BLaER1 (cell line): ENCODE results near the gene KCNH3.

ENCODE experiments used
- H3K27ac ChIP-seq: shearing (Covaris generic); formaldehyde crosslinking; 2 replicates; pipeline ENCODE4 v1.8.1; 2022
- H3K27me3 ChIP-seq: shearing (Covaris generic); formaldehyde crosslinking; 2 replicates; pipeline ENCODE4 v1.8.1; 2022
- H3K36me3 ChIP-seq: shearing (Covaris generic); formaldehyde crosslinking; 2 replicates; pipeline ENCODE4 v1.8.1; 2022
- H3K4me1 ChIP-seq: shearing (Covaris generic); formaldehyde crosslinking; 2 replicates; pipeline ENCODE4 v1.8.1; 2022
- H3K4me2 ChIP-seq: shearing (Covaris generic); formaldehyde crosslinking; 2 replicates; pipeline ENCODE4 v1.8.1; 2022
- H3K4me3 ChIP-seq: shearing (Covaris generic); formaldehyde crosslinking; 2 replicates; pipeline ENCODE4 v1.8.1; 2022
- H3K9ac ChIP-seq: shearing (Covaris generic); formaldehyde crosslinking; 2 replicates; pipeline ENCODE4 v1.8.1; 2022
- H3K9me3 ChIP-seq: shearing (Covaris generic); formaldehyde crosslinking; 2 replicates; pipeline ENCODE4 v1.8.1; 2022
- H4K20me1 ChIP-seq: shearing (Covaris generic); formaldehyde crosslinking; 2 replicates; pipeline ENCODE4 v1.8.1; 2022
- Cebpa-rat ChIP-seq: shearing (Covaris generic); IDR thresholded peaks from 2 replicates; pipeline ENCODE4 v1.8.1; 2022

KCNH3 gene

GRCh38 chr12:49557917-49558215, 19.0 kb downstream of the KCNH3 start:
- Histone ChIP-seq H3K27me3 (no peaks in the 10 kb centered on the region), H3K4me2 (no peak overlapping the region), H3K4me3 (no peak overlapping the region), H3K4me1 (peaks cover 24% of the 10 kb centered on the region), H3K9me3 (no peaks in the 10 kb centered on the region), H3K9ac (no peak overlapping the region), H3K36me3 (peaks cover 74% of the 10 kb centered on the region), H4K20me1 (no peaks in the 10 kb centered on the region), H3K27ac (no peak overlapping the region)
- TF ChIP-seq Cebpa-rat = no peak

GRCh38 chr12:49558526-49558925, 19.7 kb downstream of the KCNH3 start:
- Histone ChIP-seq H3K36me3 (peaks cover 81% of the 10 kb centered on the region), H3K4me3 (no peak overlapping the region), H4K20me1 (no peaks in the 10 kb centered on the region), H3K4me2 (no peak overlapping the region), H3K27me3 (no peaks in the 10 kb centered on the region), H3K4me1 (peaks cover 29% of the 10 kb centered on the region), H3K9ac (no peak overlapping the region), H3K9me3 (no peaks in the 10 kb centered on the region), H3K27ac (no peak overlapping the region)
- TF ChIP-seq Cebpa-rat = no peak

GRCh38 chr12:49559011-49559675, 20.3 kb downstream of the KCNH3 start:
- no peaks in the 10 kb centered on the region for H3K9me3 ChIP-seq
- no peak overlapping the region for H3K9ac ChIP-seq
- TF ChIP-seq Cebpa-rat = no peak
- peaks cover 28% of the 10 kb centered on the region for H3K4me1 ChIP-seq
- no peak overlapping the region for H3K4me3 ChIP-seq
- H3K36me3 ChIP-seq = peaks cover 87% of the 10 kb centered on the region
- no peaks in the 10 kb centered on the region for H4K20me1 ChIP-seq
- no peaks in the 10 kb centered on the region for H3K27me3 ChIP-seq
- no peak overlapping the region for H3K27ac ChIP-seq
- H3K4me2 ChIP-seq = no peak overlapping the region

GRCh38 chr12:49560695-49561094, 21.9 kb downstream of the KCNH3 start:
- Histone ChIP-seq H3K4me3 (no peak overlapping the region), H3K27ac (no peak overlapping the region), H3K36me3 (peaks cover 100% of the 10 kb centered on the region), H4K20me1 (0 out of 2 replicates have a peak, but pooled peaks cover 12% of the 10 kb centered on the region), H3K27me3 (no peaks in the 10 kb centered on the region), H3K9ac (no peak overlapping the region), H3K4me2 (no peak overlapping the region), H3K4me1 (peaks cover 40% of the 10 kb centered on the region), H3K9me3 (no peaks in the 10 kb centered on the region)
- no peak for TF ChIP-seq Cebpa-rat

- 0 out of 2 replicates have a peak overlapping the region, but pooled peaks have one; percentile 37 for H3K27ac ChIP-seq
- peak overlapping the region; percentile 55 for H3K4me2 ChIP-seq
- H3K36me3 ChIP-seq = peaks cover 87% of the 10 kb centered on the region
- H3K4me3 ChIP-seq = no peak overlapping the region
- H3K9me3 ChIP-seq = no peaks in the 10 kb centered on the region
- peaks cover 55% of the 10 kb centered on the region for H3K4me1 ChIP-seq
- no peak for TF ChIP-seq Cebpa-rat
- H3K9ac ChIP-seq = 0 out of 2 replicates have a peak overlapping the region, but pooled peaks have one; percentile 45
- 0 out of 2 replicates have a peak, but pooled peaks cover 12% of the 10 kb centered on the region for H4K20me1 ChIP-seq
- H3K27me3 ChIP-seq = no peaks in the 10 kb centered on the region
These were observed 23.4 kb downstream of the KCNH3 start for GRCh38 chr12:49562233-49562632.

- no peaks in the 10 kb centered on the region for H3K27me3 ChIP-seq
- peak overlapping the region; percentile 55 for H3K4me2 ChIP-seq
- no peak overlapping the region for H3K27ac ChIP-seq
- peaks cover 58% of the 10 kb centered on the region for H3K4me1 ChIP-seq
- H4K20me1 ChIP-seq = 0 out of 2 replicates have a peak, but pooled peaks cover 12% of the 10 kb centered on the region
- H3K9me3 ChIP-seq = no peaks in the 10 kb centered on the region
- peaks cover 81% of the 10 kb centered on the region for H3K36me3 ChIP-seq
- no peak overlapping the region for H3K4me3 ChIP-seq
- H3K9ac ChIP-seq = no peak overlapping the region
- no peak for TF ChIP-seq Cebpa-rat
These were observed 24.0 kb downstream of the KCNH3 start for GRCh38 chr12:49562831-49563230.

GRCh38 chr12:49563951-49564685, 25.3 kb downstream of the KCNH3 start:
- H3K9ac ChIP-seq = peak overlapping the region; percentile 41; the same call in 1 of the 2 replicates

GRCh38 chr12:49564686-49565405, 26.0 kb downstream of the KCNH3 start:
- H3K9ac ChIP-seq = peak overlapping the region; percentile 41; the same call in 1 of the 2 replicates
- TF ChIP-seq Cebpa-rat = no peak
- no peaks in the 10 kb centered on the region for H3K9me3 ChIP-seq
- H3K4me2 ChIP-seq = peak overlapping the region; percentile 99
- H3K36me3 ChIP-seq = peaks cover 61% of the 10 kb centered on the region
- H3K4me3 ChIP-seq = no peak overlapping the region
- 0 out of 2 replicates have a peak overlapping the region, but pooled peaks have one; percentile 2 for H3K27ac ChIP-seq
- 0 out of 2 replicates have a peak, but pooled peaks cover 12% of the 10 kb centered on the region for H4K20me1 ChIP-seq
- no peaks in the 10 kb centered on the region for H3K27me3 ChIP-seq
- peaks cover 70% of the 10 kb centered on the region for H3K4me1 ChIP-seq

More at GRCh38 chr12:49563951-49564685, 25.3 kb downstream of the KCNH3 start:
- H4K20me1 ChIP-seq = 0 out of 2 replicates have a peak, but pooled peaks cover 12% of the 10 kb centered on the region
- peaks cover 68% of the 10 kb centered on the region for H3K36me3 ChIP-seq
- H3K9me3 ChIP-seq = no peaks in the 10 kb centered on the region
- H3K27me3 ChIP-seq = no peaks in the 10 kb centered on the region
- H3K4me3 ChIP-seq = no peak overlapping the region
- 0 out of 2 replicates have a peak overlapping the region, but pooled peaks have one; percentile 2 for H3K27ac ChIP-seq
- H3K4me1 ChIP-seq = peaks cover 63% of the 10 kb centered on the region
- peak overlapping the region; percentile 99 for H3K4me2 ChIP-seq
- TF ChIP-seq Cebpa-rat = no peak

GRCh38 chr12:49565406-49566265, 26.8 kb downstream of the KCNH3 start:
- no peaks in the 10 kb centered on the region for H3K9me3 ChIP-seq
- H3K9ac ChIP-seq = peak overlapping the region; percentile 38; the same call in 1 of the 2 replicates
- no peak overlapping the region for H3K4me3 ChIP-seq
- H3K27ac ChIP-seq = 0 out of 2 replicates have a peak overlapping the region, but pooled peaks have one; percentile 4
- H3K4me2 ChIP-seq = peak overlapping the region; percentile 99
- no peak for TF ChIP-seq Cebpa-rat
- peaks cover 78% of the 10 kb centered on the region for H3K4me1 ChIP-seq
- H3K36me3 ChIP-seq = peaks cover 55% of the 10 kb centered on the region
- H3K27me3 ChIP-seq = no peaks in the 10 kb centered on the region
- peaks cover 14% of the 10 kb centered on the region; the same call in 1 of the 2 replicates for H4K20me1 ChIP-seq
